OCI-LY7 (cell line): ENCODE results near the gene TBL1Y. TPM values are rescaled to one million over a fixed set of nuclear protein-coding genes. Genes with fewer than 3 reads are reported as not detected.

Experiments used
- BruUV-seq: library from RNA; stranded (reverse); fragments of 400-500 nt; replicated peaks from 2 replicates; lab custom pipeline; 2021; lab: Mats Ljungman, UMichigan
- CTCF ChIA-PET: fragments of 300-600 bp; sonication (Branson Sonifier 250); formaldehyde crosslinking; loops from one replicate; lab custom pipeline; 2022; ENCODE audit warnings: antibody characterized with exemption; ENCODE audit not compliant: unreplicated experiment; lab: Charles Lee
- POLR2A ChIA-PET: fragments of 300-600 bp; sonication (Branson Sonifier 250); formaldehyde crosslinking; loops from one replicate; lab custom pipeline; 2022; ENCODE audit warnings: antibody characterized with exemption; lab: Charles Lee
- DNase-seq: peaks from one replicate; pipeline ENCODE4 v3.0.0-alpha.2; 2015; ENCODE audit warnings: low spot score
- H2AFZ ChIP-seq: fragments of 200-600 bp; sonication (generic), shearing (Covaris generic); 2 replicates; pipeline ENCODE4 v1.6.1; 2014; ENCODE audit warnings: mild to moderate bottlenecking, antibody characterized with exemption, low read length, moderate library complexity
- H3K27ac ChIP-seq: fragments of 200-600 bp; sonication (generic); 2 replicates; pipeline ENCODE4 v1.5.1; 2014; ENCODE audit warnings: mixed run types, low read depth, mild to moderate bottlenecking, moderate library complexity, low read length, inconsistent platforms; ENCODE audit not compliant: poor library complexity, severe bottlenecking
- H3K36me3 ChIP-seq: fragments of 200-600 bp; sonication (generic); 2 replicates; pipeline ENCODE4 v1.6.1; 2014; ENCODE audit warnings: mild to moderate bottlenecking, antibody characterized with exemption, low read length, moderate library complexity, mixed read lengths; ENCODE audit not compliant: insufficient read depth
- H3K4me1 ChIP-seq: fragments of 200-600 bp; sonication (generic); 2 replicates; pipeline ENCODE4 v1.5.1; 2014; ENCODE audit warnings: mild to moderate bottlenecking, low read length; ENCODE audit not compliant: insufficient read depth, poor library complexity, severe bottlenecking
- H3K4me2 ChIP-seq: fragments of 200-600 bp; sonication (generic); 2 replicates; pipeline ENCODE4 v1.6.1; 2014; ENCODE audit warnings: mild to moderate bottlenecking, low read length
- H3K4me3 ChIP-seq: fragments of 200-600 bp; sonication (generic); 2 replicates; pipeline ENCODE4 v1.5.1; 2014; ENCODE audit warnings: mild to moderate bottlenecking, low read depth, low read length; ENCODE audit not compliant: poor library complexity, severe bottlenecking
- H3K79me2 ChIP-seq: fragments of 200-600 bp; sonication (generic); 2 replicates; pipeline ENCODE4 v1.6.1; 2016; ENCODE audit warnings: low read depth, mild to moderate bottlenecking, low read length, moderate library complexity, mixed read lengths; ENCODE audit not compliant: insufficient read depth
- H3K9me2 ChIP-seq: fragments of 200-600 bp; sonication (generic); 2 replicates; pipeline ENCODE4 v1.6.1; 2016; ENCODE audit warnings: mild to moderate bottlenecking, low read length, mixed read lengths; ENCODE audit not compliant: insufficient read depth
- H3K9me3 ChIP-seq: fragments of 200-600 bp; sonication (generic); 2 replicates; pipeline ENCODE4 v1.6.1; 2014; ENCODE audit warnings: mild to moderate bottlenecking, mixed run types, low read length, mixed read lengths
- H4K20me1 ChIP-seq: fragments of 200-600 bp; sonication (generic); 2 replicates; pipeline ENCODE4 v1.6.1; 2014; ENCODE audit warnings: mild to moderate bottlenecking, antibody characterized with exemption, low read length, moderate library complexity, mixed read lengths; ENCODE audit not compliant: insufficient read depth
- CTCF ChIP-seq: fragments of 200-600 bp; sonication (generic); conservative IDR thresholded peaks from 2 replicates; pipeline ENCODE4 v1.5.1; 2014; ENCODE audit warnings: mild to moderate bottlenecking, antibody characterized with exemption, low read length, moderate library complexity, mixed read lengths
- EZH2phosphoT487 ChIP-seq: fragments of 200-600 bp; sonication (generic); IDR thresholded peaks from 2 replicates; pipeline ENCODE4 v1.6.1; 2018; ENCODE audit warnings: low read depth, borderline replicate concordance, mild to moderate bottlenecking, mixed run types, antibody characterized with exemption, low read length, moderate library complexity, mixed read lengths
- intact Hi-C: fragments of 100-400 bp; cut with micrococcal nuclease; formaldehyde crosslinking; loops from one replicate; pipeline ENCODE4 v1.10.0; 2022; ENCODE audit not compliant: unreplicated experiment
- total RNA-seq, 2 experiments: library from RNA; depleted of rRNA in 1 of 2; stranded (reverse); fragments of >200 nt in 1 of 2; shearing (Covaris generic) in 1 of 2; gene quantifications; 2 replicates each; pipeline ENCODE4 v1.2.3, GENCODE V29; 2014 to 2022

Gene TBL1Y
- total RNA-seq, 2 experiments from 2014 or later: 16.3 to 20.3 TPM

DNA sequence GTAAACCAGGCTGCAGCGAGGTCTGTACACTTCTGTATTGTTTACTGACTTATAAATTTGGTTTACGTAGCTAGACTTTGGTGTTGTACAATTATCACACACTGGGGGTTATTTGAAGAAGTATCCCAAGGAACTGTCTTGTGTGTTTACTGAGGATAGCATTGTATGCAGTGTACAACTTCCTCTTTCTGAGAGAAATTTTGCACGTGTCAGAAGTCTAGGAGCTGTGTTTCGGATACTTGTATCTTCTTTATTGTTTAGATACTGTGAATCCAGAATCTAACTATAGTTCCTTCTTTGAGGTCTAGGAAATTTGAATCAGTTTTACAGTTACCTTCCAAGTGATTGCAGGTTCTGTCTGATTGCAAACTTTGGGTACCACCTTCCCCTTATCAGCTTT is 64.5 kb downstream of the TBL1Y start:
- Histone ChIP-seq H3K4me1 (peaks cover 61% of the 10 kb centered on the region), H3K9me2 (no peaks in the 10 kb centered on the region), H3K4me3 (peak overlapping the region; percentile 52), H3K4me2 (peak overlapping the region; percentile 77), H3K27ac (peak overlapping the region; percentile 93), H3K9me3 (no peaks in the 10 kb centered on the region), H2AFZ (peak overlapping the region; percentile 84), H3K79me2 (peaks cover 15% of the 10 kb centered on the region; the same call in 1 of the 2 replicates), H4K20me1 (no peaks in the 10 kb centered on the region), H3K36me3 (no peaks in the 10 kb centered on the region)
- TF ChIP-seq CTCF (no peak), EZH2phosphoT487 (no peak)
- peak; percentile 64 for DNase-seq
- intact Hi-C loops: loop anchor here (5.0 kb wide), 2 partner anchors 302 to 1562 kb away; no protein-coding TSS in a partner anchor
- no TSS peak for BruUV-seq
- ChIA-PET POLR2A (interaction anchor here (0.5 to 1.3 kb wide), 6 partner anchors 8 to 110 kb away, joined by 3 to 5 read pairs (median 4); partner anchors contain the start of gene AMELY), CTCF (no interaction called here)

GRCh38 chrY:6977783-6978182 is 67.3 kb downstream of the TBL1Y start:
- H3K4me3 ChIP-seq: peak overlapping the region; percentile 69
- no peaks in the 10 kb centered on the region for H4K20me1 ChIP-seq
- H3K79me2 ChIP-seq: peaks cover 25% of the 10 kb centered on the region; the same call in 1 of the 2 replicates
- no peaks in the 10 kb centered on the region for H3K9me2 ChIP-seq
- H3K36me3 ChIP-seq: peaks cover 15% of the 10 kb centered on the region
- TF ChIP-seq CTCF (no peak), EZH2phosphoT487 (no peak)
- peak overlapping the region; percentile 31; the same call in 1 of the 2 replicates for H2AFZ ChIP-seq
- H3K27ac ChIP-seq: peak overlapping the region; percentile 93
- ChIA-PET POLR2A (no interaction called here), CTCF (no interaction called here)
- H3K4me2 ChIP-seq: peak overlapping the region; percentile 77
- intact Hi-C loops: loop anchor here (5.0 kb wide), 2 partner anchors 300 to 1560 kb away; no protein-coding TSS in a partner anchor
- peak; percentile 81 for DNase-seq
- H3K4me1 ChIP-seq: peaks cover 66% of the 10 kb centered on the region
- BruUV-seq: no TSS peak
- H3K9me3 ChIP-seq: 0 out of 2 replicates have a peak, but pooled peaks cover 5% of the 10 kb centered on the region

DNA sequence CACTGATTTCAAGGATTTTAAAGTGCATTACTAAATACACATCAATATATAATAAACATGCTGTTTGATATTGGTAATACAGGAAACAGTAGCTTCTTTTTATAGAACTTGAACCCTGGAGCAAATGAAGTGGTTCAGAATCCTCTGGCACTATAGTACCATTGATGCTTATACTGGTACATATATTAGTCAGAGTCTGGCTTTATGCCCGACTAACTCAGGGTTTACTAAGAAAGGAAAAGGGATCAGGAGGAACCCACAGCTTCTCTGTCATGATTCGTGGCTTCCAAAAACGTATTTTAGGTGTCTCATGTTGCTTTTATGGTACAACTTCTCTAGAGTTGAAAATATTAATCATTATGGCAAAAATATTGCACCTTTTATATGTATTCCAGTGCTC is 72.7 kb downstream of the TBL1Y start:
- Histone ChIP-seq H4K20me1 (no peaks in the 10 kb centered on the region), H3K4me1 (peaks cover 33% of the 10 kb centered on the region), H3K79me2 (peaks cover 25% of the 10 kb centered on the region; the same call in 1 of the 2 replicates), H2AFZ (no peak overlapping the region), H3K4me2 (0 out of 2 replicates have a peak overlapping the region, but pooled peaks have one; percentile 12), H3K36me3 (peaks cover 18% of the 10 kb centered on the region), H3K9me2 (no peaks in the 10 kb centered on the region), H3K9me3 (0 out of 2 replicates have a peak, but pooled peaks cover 5% of the 10 kb centered on the region), H3K4me3 (no peak overlapping the region), H3K27ac (no peak overlapping the region)
- POLR2A ChIA-PET: no interaction called here
- CTCF ChIA-PET: no interaction called here
- TF ChIP-seq CTCF: no peak
- no peak for TF ChIP-seq EZH2phosphoT487
- no peak for DNase-seq
- intact Hi-C loops: no loop called here
- BruUV-seq: no TSS peak
